Stimulated activated CD4-positive, alpha-beta T cell treated with anti-CD3 and anti-CD28 coated beads, Interleukin-15, amount 100 ng/mL, for 48 hours (primary cell): ENCODE results near the gene SELENOI.
"Not testable (repeated sequence)": the region's sequence is repeated elsewhere in the genome, so short reads cannot be mapped to it uniquely, and the experiment has no call there.

Experiments used
- DNase-seq, 2 donors: peaks; one replicate each; pipeline ENCODE4 v3.0.0-alpha.2; 2020; ENCODE audit warnings: low read depth in 2 of 2

Gene SELENOI

GRCh38 chr2:26327291-26328272 lies 18.4 kb upstream of the SELENOI start:
- no peak for DNase-seq

GRCh38 chr2:26329083-26329482 lies 16.9 kb upstream of the SELENOI start:
- not testable (repeated sequence) for DNase-seq

- peak; percentile 74 to 79 for DNase-seq
Observed at GRCh38 chr2:26330114-26330549, 15.8 kb upstream of the SELENOI start.

GRCh38 chr2:26330604-26331003 lies 15.3 kb upstream of the SELENOI start:
- no peak for DNase-seq

GRCh38 chr2:26331321-26331720 lies 14.6 kb upstream of the SELENOI start:
- DNase-seq = not testable (repeated sequence)

- no peak for DNase-seq
Observed at GRCh38 chr2:26333293-26333692, 12.7 kb upstream of the SELENOI start.

GRCh38 chr2:26335231-26335630 lies 10.7 kb upstream of the SELENOI start:
- no peak for DNase-seq

GRCh38 chr2:26336719-26337118 lies 9.2 kb upstream of the SELENOI start:
- no peak for DNase-seq

GRCh38 chr2:26337298-26337697 lies 8.6 kb upstream of the SELENOI start:
- no peak for DNase-seq

GRCh38 chr2:26340831-26341230 lies 5.1 kb upstream of the SELENOI start:
- no peak for DNase-seq

- no peak for DNase-seq
Observed at GRCh38 chr2:26344581-26345282, 1.2 kb upstream of the SELENOI start.

GRCh38 chr2:26345283-26345544 lies 729 bp upstream of the SELENOI start:
- DNase-seq = no peak

- peak; percentile 31 to 47 for DNase-seq
Observed at GRCh38 chr2:26346454-26347053, 611 bp downstream of the SELENOI start, which contains the start of gene ADGRF3. Gene ADGRF3 (minus strand): TSS chr2:26346789. CDS start chr2:26346234, 555 bp downstream.

GRCh38 chr2:26347286-26347865 lies 1.4 kb downstream of the SELENOI start:
- DNase-seq = no peak

- DNase-seq = no peak
Observed at GRCh38 chr2:26349690-26350089, 3.7 kb downstream of the SELENOI start.

GRCh38 chr2:26351375-26352090 lies 5.6 kb downstream of the SELENOI start:
- no peak for DNase-seq

- DNase-seq = peak in 1 of 2 donors; percentile 51
Observed at GRCh38 chr2:26352892-26353291, 6.9 kb downstream of the SELENOI start.

GRCh38 chr2:26354469-26354868 lies 8.5 kb downstream of the SELENOI start:
- DNase-seq = not testable (repeated sequence)

- DNase-seq = no peak
Observed at GRCh38 chr2:26355038-26355995, 9.4 kb downstream of the SELENOI start.

GRCh38 chr2:26356111-26356510 lies 10.2 kb downstream of the SELENOI start:
- no peak for DNase-seq
